ENCODE measurements around the gene MOB3B. TPM values are rescaled to one million over a fixed set of nuclear protein-coding genes. Genes with fewer than 3 reads are reported as not detected.

The MOB3B gene
- total RNA-seq, 2 donors from 2014 or later: 1.2 to 1.6 TPM

- no peak for DNase-seq
- peak in 1 of 2 donors; percentile 18 for ATAC-seq
- intact Hi-C loops (cut with DNase I): loop anchor here in 1 of 2 donors (5.0 kb wide), 1 partner anchor 189 kb away; the partner anchor contains the start of gene MOB3B
Measured at GRCh38 chr9:27338527-27338903, 191.1 kb downstream of the MOB3B start.

DNA sequence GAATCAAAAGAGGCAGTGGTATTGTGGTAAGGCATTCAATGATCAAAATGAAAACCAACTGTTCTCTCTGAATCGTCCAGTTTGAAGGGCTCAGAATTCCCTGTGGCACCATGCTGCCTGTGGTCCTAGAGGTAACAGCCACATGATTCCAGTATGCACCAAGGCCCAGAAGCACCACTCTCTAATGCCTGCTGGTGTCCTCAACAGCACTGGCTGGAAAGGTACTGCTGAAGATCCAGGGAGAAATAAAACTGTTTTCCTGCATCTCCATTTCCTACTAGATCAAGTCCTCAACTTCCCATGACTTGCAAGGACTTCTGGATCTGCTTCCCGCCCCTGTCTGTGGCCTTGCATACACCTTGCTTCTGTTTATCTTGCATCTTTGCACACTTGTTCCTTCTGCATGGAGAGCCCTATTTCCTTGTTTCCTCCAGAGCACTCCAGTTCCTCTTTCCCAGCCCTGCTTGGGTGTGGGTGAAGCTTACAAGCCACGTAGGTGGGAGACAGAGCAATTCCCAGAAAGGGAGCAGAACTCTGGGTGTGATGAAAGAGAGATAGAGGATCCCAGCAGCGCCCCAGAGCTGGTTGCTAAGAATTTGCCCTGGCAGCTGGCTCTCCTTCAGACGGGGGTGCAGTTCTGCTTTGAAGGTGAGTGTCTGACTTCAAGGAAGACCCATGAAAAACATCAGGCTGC is 191.6 kb downstream of the MOB3B start:
- intact Hi-C loops (cut with DNase I): loop anchor here in 1 of 2 donors (5.0 kb wide), 1 partner anchor 189 kb away; the partner anchor contains the start of gene MOB3B
- DNase-seq: no peak

GRCh38 chr9:27337236-27337635 is 192.4 kb downstream of the MOB3B start:
- intact Hi-C loops (cut with DNase I): loop anchor here in 1 of 2 donors (5.0 kb wide), 1 partner anchor 190 kb away; the partner anchor contains the start of gene MOB3B
- ATAC-seq (no peak), DNase-seq (no peak)

More for the DNA sequence above, 191.6 kb downstream of the MOB3B start:
- ATAC-seq: peak in 1 of 2 donors; percentile 41

- DNase-seq: no peak
- ATAC-seq: no peak
- intact Hi-C loops (cut with DNase I): loop anchor here in 1 of 2 donors (5.0 kb wide), 1 partner anchor 190 kb away; the partner anchor contains the start of gene MOB3B
Measured at GRCh38 chr9:27336829-27337228, 192.8 kb downstream of the MOB3B start.

DNA sequence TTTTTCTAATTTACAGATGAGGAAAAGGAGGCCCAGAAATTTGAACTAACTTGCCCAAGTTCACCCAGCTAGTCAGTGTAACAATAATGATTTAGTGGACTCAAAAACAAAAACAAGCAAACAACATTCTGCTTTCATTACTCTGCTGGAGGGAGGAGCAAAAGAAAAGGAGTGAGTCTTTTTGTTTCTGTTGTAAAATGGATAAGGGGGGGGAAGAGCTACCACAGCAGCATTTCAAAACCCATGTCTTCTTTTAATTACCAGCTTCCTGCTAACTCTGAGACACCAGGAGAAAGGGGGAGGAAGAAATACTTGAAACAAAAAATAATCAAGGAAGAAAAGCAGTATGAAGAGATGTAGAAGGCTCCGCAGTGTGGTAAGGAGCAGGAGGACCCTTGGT is 193.5 kb downstream of the MOB3B start:
- intact Hi-C loops (cut with DNase I): loop anchor here in 1 of 2 donors (5.0 kb wide), 1 partner anchor 191 kb away; the partner anchor contains the start of gene MOB3B

GRCh38 chr9:27335075-27335474 is 194.5 kb downstream of the MOB3B start:
- ATAC-seq: no peak

More for the DNA sequence above, 193.5 kb downstream of the MOB3B start:
- DNase-seq (no peak), ATAC-seq (no peak)

GRCh38 chr9:27333241-27334052 is 196.2 kb downstream of the MOB3B start:
- peak; percentile 49 for DNase-seq
- peak; percentile 92 for ATAC-seq
- intact Hi-C loops (cut with DNase I): loop anchor here (1.0 to 5.0 kb wide), 3 partner anchors 196 to 215 kb away; partner anchors contain the start of gene MOB3B (in 1 of the 2)

More at GRCh38 chr9:27335075-27335474, 194.5 kb downstream of the MOB3B start:
- intact Hi-C loops (cut with DNase I): loop anchor here in 1 of 2 donors (5.0 kb wide), 1 partner anchor 192 kb away; the partner anchor contains the start of gene MOB3B
- DNase-seq: no peak

- no peak for ATAC-seq
- DNase-seq: no peak
- intact Hi-C loops (cut with DNase I): loop anchor here in 1 of 2 donors (5.0 kb wide), 1 partner anchor 216 kb away; no protein-coding TSS in a partner anchor
Measured at GRCh38 chr9:27331393-27331792, 198.2 kb downstream of the MOB3B start.

DNA sequence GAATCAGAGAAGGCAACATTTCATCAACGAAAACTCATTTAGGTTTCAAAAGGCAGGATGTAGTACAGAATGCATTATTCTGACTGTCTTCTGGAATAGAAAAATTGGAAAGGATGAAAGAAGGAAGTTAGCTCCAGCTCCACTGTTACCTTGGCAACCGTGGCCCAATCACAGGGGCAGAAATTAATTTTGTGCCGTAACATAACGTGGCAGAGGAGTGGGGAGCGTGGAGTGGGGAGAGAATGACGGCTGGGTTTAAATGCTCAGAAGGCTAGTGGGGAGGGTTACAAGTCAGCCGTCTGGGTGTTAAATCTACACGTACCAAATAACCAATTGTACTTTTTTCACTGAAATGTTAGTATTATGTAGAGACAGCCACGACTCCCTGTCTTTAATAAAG is 200.3 kb downstream of the MOB3B start:
- no peak for ATAC-seq
- intact Hi-C loops (cut with DNase I): no loop called here

GRCh38 chr9:27328483-27328882 is 201.1 kb downstream of the MOB3B start:
- DNase-seq (no peak), ATAC-seq (no peak)
- intact Hi-C loops (cut with DNase I): no loop called here

More for the DNA sequence above, 200.3 kb downstream of the MOB3B start:
- no peak for DNase-seq

DNA sequence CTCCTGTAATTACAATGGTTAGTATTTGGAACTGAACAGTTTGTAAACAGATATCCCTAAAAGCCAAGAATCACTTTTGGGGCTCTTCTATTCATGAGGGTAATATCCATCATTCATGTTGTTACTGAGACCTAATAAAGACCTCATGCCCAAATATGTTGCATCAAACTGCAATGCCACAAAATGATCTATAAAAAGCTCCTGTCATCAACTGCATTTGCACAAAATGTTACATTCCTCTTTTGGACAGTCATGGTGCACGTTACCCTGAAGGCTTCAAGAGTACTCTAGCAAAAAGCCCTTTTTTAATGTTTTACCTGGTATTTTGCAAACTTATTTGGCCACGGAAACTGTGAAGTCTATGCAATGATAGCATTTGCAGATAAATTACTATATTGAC is 218.4 kb downstream of the MOB3B start:
- DNase-seq: no peak
- ATAC-seq: peak in 1 of 2 donors; percentile 19
- intact Hi-C loops (cut with DNase I): no loop called here

DNA sequence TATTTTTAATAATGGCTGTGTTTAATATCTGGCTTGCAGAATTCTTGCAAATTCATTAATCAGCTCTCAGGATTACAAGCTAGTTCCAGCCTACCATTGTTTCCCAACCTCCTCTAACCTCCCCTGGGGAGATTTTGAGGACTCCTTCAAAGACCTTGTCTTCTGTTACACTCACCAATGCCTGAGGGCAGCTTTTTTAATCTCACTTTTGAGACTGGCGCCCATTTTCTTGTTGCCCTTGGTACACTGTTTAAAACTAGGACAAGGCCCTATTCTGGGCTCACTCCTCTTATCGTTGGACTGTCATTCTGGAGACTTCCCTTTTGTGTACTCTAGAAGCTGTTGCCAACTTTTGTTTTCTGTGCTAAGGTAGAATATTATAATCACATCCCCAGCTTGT is 219.0 kb downstream of the MOB3B start:
- DNase-seq (no peak), ATAC-seq (no peak)
- intact Hi-C loops (cut with DNase I): no loop called here

GRCh38 chr9:27308691-27309390 is 220.8 kb downstream of the MOB3B start:
- no peak for ATAC-seq
- DNase-seq: no peak
- intact Hi-C loops (cut with DNase I): no loop called here

DNA sequence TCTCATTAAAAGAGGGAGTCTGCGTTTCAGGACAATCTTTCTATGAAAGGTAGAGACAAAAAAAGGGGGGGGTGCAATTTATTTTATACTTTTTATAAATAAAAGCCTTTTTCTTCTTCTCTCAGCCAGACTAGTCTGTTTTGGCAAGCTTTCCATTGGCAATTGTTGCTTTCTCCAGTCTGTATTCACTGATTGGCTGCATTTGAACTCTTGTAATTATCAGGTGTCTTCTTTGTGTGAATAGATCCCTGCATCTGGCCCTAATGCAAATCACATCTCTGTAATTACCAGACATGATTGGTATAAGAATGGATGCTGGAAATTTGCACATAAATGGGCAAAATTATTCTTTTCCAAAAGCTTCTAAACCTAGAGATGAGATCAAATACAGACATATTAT is 225.1 kb downstream of the MOB3B start:
- ATAC-seq (no peak), DNase-seq (no peak)
- intact Hi-C loops (cut with DNase I): no loop called here

DNA sequence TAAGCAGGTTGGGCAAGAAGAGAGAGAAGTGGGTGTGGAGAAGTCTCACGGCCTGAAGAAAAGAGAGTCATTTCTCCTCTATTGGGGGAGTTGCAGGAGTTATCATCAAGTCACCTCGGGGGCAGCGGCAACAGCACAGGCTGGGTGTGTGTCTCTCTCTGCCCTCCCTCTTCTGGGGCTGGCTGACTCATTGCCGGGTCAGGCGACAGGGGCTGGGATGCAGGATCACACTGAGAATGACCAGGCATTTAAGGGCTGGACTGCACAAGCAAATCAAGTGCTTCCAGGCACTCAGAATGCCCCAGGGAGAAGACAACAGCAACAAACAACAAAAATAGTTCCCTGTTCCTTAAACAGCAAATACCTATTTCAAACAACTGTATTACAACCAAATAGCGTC is 226.4 kb downstream of the MOB3B start:
- intact Hi-C loops (cut with DNase I): no loop called here
- DNase-seq: peak; percentile 25
- no peak for ATAC-seq

GRCh38 chr9:27297050-27297449 is 232.6 kb downstream of the MOB3B start, which contains the start of gene EQTN:
EQTN (minus strand) TSS chr9:27297150; CDS start chr9:27297055, 95 bp downstream.
- DNase-seq (no peak), ATAC-seq (no peak)
- intact Hi-C loops (cut with DNase I): no loop called here

- no peak for ATAC-seq
- intact Hi-C loops (cut with DNase I): no loop called here
- no peak for DNase-seq
Measured at GRCh38 chr9:27293996-27294395, 235.6 kb downstream of the MOB3B start.

GRCh38 chr9:27292659-27293405 is 236.8 kb downstream of the MOB3B start:
- ATAC-seq: no peak
- intact Hi-C loops (cut with DNase I): no loop called here
- no peak for DNase-seq

All from left cardiac atrium (tissue), 4 donors.